Brain microvascular endothelial cell (primary cell): ENCODE measurements around the gene WDR86.

Experiments used
- DNase-seq: peaks from one replicate; pipeline ENCODE4 v3.0.0-alpha.2; 2020
- H3K27ac ChIP-seq: fragments of 250-450 bp; sonication (Bioruptor Pico); 2 replicates; pipeline ENCODE4 v1.5.1; 2020; ENCODE audit warnings: mild to moderate bottlenecking, moderate library complexity
- H3K27me3 ChIP-seq: fragments of 250-450 bp; sonication (Bioruptor Pico); replicated peaks from 2 replicates; pipeline ENCODE4 v1.5.1; 2020; ENCODE audit warnings: mild to moderate bottlenecking
- H3K36me3 ChIP-seq: fragments of 250-450 bp; sonication (Bioruptor Pico); replicated peaks from 2 replicates; pipeline ENCODE4 v1.5.1; 2020; ENCODE audit warnings: mild to moderate bottlenecking
- H3K4me3 ChIP-seq: 2 replicates; pipeline ENCODE4 v1.5.1; 2011; ENCODE audit warnings: low read depth, mild to moderate bottlenecking, control low read depth, low read length, moderate library complexity
- CTCF ChIP-seq: IDR thresholded peaks from 2 replicates; pipeline ENCODE4 v1.5.1; 2011; ENCODE audit warnings: low read depth, mild to moderate bottlenecking, moderate library complexity, low read length, control low read depth, inconsistent platforms; ENCODE audit errors: missing control alignments
- in situ Hi-C: cut with HindIII; loops from 2 replicates; pipeline ENCODE4 v1.10.0; 2017; ENCODE audit warnings: low sequenced_read_pairs, low pct_ligation_motif_present

WDR86 gene

GRCh38 chr7:151340794-151341356 is 69.0 kb downstream of the WDR86 start:
- DNase-seq, result no peak
- peak; percentile 35 for TF ChIP-seq CTCF
- in situ Hi-C loops, result no loop called here
- Histone ChIP-seq H3K36me3 (peaks cover 7% of the 10 kb centered on the region), H3K27ac (no peak overlapping the region), H3K4me3 (peak overlapping the region; percentile 45), H3K27me3 (no peaks in the 10 kb centered on the region)

GRCh38 chr7:151339651-151340382 is 70.0 kb downstream of the WDR86 start:
- Histone ChIP-seq H3K27ac (no peak overlapping the region), H3K36me3 (no peaks in the 10 kb centered on the region), H3K4me3 (no peak overlapping the region), H3K27me3 (no peaks in the 10 kb centered on the region)
- DNase-seq, result no peak
- in situ Hi-C loops, result no loop called here
- no peak for TF ChIP-seq CTCF

DNA sequence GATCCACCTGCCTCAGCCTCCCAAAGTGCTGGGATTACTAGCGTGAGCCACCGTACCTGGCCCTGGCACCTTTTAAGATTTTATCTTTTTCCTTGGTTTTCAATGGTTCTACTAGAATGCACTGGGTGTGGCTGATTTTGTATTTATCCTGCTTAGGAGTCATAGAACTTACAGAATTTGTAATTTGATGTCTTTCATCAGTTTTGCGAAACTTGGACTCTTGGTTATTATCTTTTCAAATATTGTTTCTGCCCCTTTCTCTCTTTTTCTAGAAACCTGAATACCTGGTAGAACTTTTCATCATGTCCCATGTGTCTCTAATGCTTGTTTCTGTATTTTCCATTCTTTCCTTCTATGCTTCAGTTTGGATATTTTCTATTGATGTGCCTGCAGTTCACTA is 71.0 kb downstream of the WDR86 start:
- Histone ChIP-seq H3K4me3 (no peak overlapping the region), H3K27ac (no peak overlapping the region), H3K36me3 (no peaks in the 10 kb centered on the region), H3K27me3 (no peaks in the 10 kb centered on the region)
- no peak for TF ChIP-seq CTCF
- DNase-seq, result no peak
- in situ Hi-C loops, result no loop called here

- no peak for TF ChIP-seq CTCF
- H3K27ac ChIP-seq, result no peak overlapping the region
- H3K4me3 ChIP-seq, result no peak overlapping the region
- no peak for DNase-seq
- in situ Hi-C loops, result no loop called here
- no peaks in the 10 kb centered on the region for H3K36me3 ChIP-seq
- no peaks in the 10 kb centered on the region for H3K27me3 ChIP-seq
These were observed 72.5 kb downstream of the WDR86 start for GRCh38 chr7:151337346-151337745.

GRCh38 chr7:151336027-151336708 is 73.7 kb downstream of the WDR86 start:
- H3K36me3 ChIP-seq, result no peaks in the 10 kb centered on the region
- DNase-seq, result no peak
- H3K4me3 ChIP-seq, result no peak overlapping the region
- TF ChIP-seq CTCF, result no peak
- in situ Hi-C loops, result no loop called here
- no peak overlapping the region for H3K27ac ChIP-seq
- no peaks in the 10 kb centered on the region for H3K27me3 ChIP-seq
